Heart right ventricle (tissue), 16 donors: Measurements from ENCODE around the gene CPA2. TPM values are rescaled to one million over a fixed set of nuclear protein-coding genes. Genes with fewer than 3 reads are reported as not detected.

Source experiments
- ATAC-seq, 8 donors: fragments of 200-7000 bp; cut with Tn5 transposase; one replicate each; pipeline ENCODE4 v1.9.1; 2020; ENCODE audit warnings: mild to moderate bottlenecking in 8 of 8, moderate library complexity in 8 of 8, moderate number of reproducible peaks in 1 of 8
- DNase-seq, 2 donors: peaks; one replicate each; pipeline ENCODE4 v3.0.0-alpha.2; 2020
- H3K27ac ChIP-seq, 10 donors: fragments of 200-600 bp; sonication (generic) in 2 of 10; one replicate each; pipeline versions ENCODE4 v1.5.0 to v1.8.0; 2020 to 2022; ENCODE audit warnings: mild to moderate bottlenecking in 3 of 10
- H3K27me3 ChIP-seq, 7 donors: fragments of 200-600 bp; one replicate each; pipeline ENCODE4 v1.8.0; 2021 to 2022; ENCODE audit warnings: mild to moderate bottlenecking in 2 of 7
- H3K36me3 ChIP-seq, 9 donors: fragments of 200-600 bp; sonication (generic) in 1 of 9; one replicate each; pipeline versions ENCODE4 v1.5.0 to v1.8.0; 2020 to 2022; ENCODE audit warnings: mild to moderate bottlenecking in 2 of 9
- H3K4me1 ChIP-seq, 9 donors: fragments of 200-600 bp; sonication (generic) in 1 of 9; one replicate each; pipeline versions ENCODE4 v1.5.0 to v1.8.0; 2020 to 2022; ENCODE audit warnings: mild to moderate bottlenecking in 4 of 9
- H3K4me3 ChIP-seq, 10 donors: fragments of 200-600 bp; sonication (generic) in 2 of 10; one replicate each; pipeline versions ENCODE4 v1.5.0 to v1.8.0; 2020 to 2022; ENCODE audit warnings: mild to moderate bottlenecking in 7 of 10, moderate library complexity in 2 of 10
- H3K9me3 ChIP-seq, 11 donors: fragments of 200-600 bp in 10 of 11; sonication (generic) in 2 of 11; one replicate each; pipeline versions ENCODE4 v1.5.0 to v1.8.0; 2013 to 2022; ENCODE audit warnings: mild to moderate bottlenecking in 2 of 11, control low read depth in 1 of 11, moderate library complexity in 1 of 11
- WGBS, 2 donors: extraction: QIAGEN DNeasy Blood & Tissue Kit; methylation state at CpG; one replicate each; pipeline ENCODE4 v1.1.7; 2013; ENCODE audit warnings: inconsistent platforms in 1 of 2; 5-methylcytosine and 5-hydroxymethylcytosine counted together
- intact Hi-C, 10 donors: fragments of 100-400 bp; cut with DNase I; formaldehyde crosslinking; loops; one replicate each; pipeline versions ENCODE4 v1.11.1 to v1.14.2; 2022
- long read RNA-seq, 3 donors: library from polyadenylated mRNA; unstranded; transcript quantifications; one replicate each; pipeline ENCODE4 v2.0.0, GENCODE V29; 2020 to 2021
- polyA plus RNA-seq, 2 donors: library from polyadenylated mRNA; stranded (reverse); fragments of 200-250 nt; gene quantifications; one replicate each; pipeline ENCODE4 v1.2.3, GENCODE V29; 2013
- total RNA-seq, 10 donors: library from RNA; stranded (reverse); fragmentation: NEBNext Ultra II Directional in 3 of 10; extraction: Animal tissue kit (Norgen Biotek cat#: 25700) in 3 of 10; gene quantifications; one replicate each; pipeline versions ENCODE4 v1.2.1 to v1.2.4, GENCODE V29; 2021 to 2023
- TF ChIP-seq, protein P1 (sequence below), 9 donors: fragments of 200-600 bp; sonication (generic) in 2 of 9; IDR thresholded peaks; one replicate each; pipeline versions ENCODE4 v1.5.0 to v1.8.0; 2021 to 2022; ENCODE audit warnings: antibody characterized with exemption in 9 of 9, mild to moderate bottlenecking in 5 of 9, moderate library complexity in 1 of 9
- donor health status: Arrhythmogenic right ventricular cardiomyopathy.
- donor health status: ischemic (EF 13 %, LVEDD 7.1; RV severe dilation, severe dysfunction).
- donor health status: healthy with polysubstance abuse.
- donor health status: DM: no; HTN: yes; CAD: no.
- donor health status: DM: no; HTN: no; CAD: no.
- donor health status: ischemic (EF 25% LVEDD 6.9; RV normal size, moderate dysfunction).
- donor health status: ischemic (EF 25% LVEDD 5.7; RV mildly dilated, moderate dysfunction).
- donor health status: healthy.
- donor health status: DM: yes; HTN: yes; CAD: no.
- donor health status: Ischemic cardiomyopathy.
- donor health status: ischemic (EF 35%, LVEDD 5.7; RV mildly dilated, moderate dysfunction).
- donor health status: nonischemic (EF 11% LVEDD 7.7; RV severe dilation, severe dysfunction).
- donor health status: DM: yes; HTN: yes; CAD: no.
- donor health status: PGD.
- donor health status: ischemic (EF 29% LVEDD 5.4; RV normal size, mild dysfunction).
- donor health status: nonischemic (EF 23%, LVEDD 6.1; RV moderate dilation, normal function).

Gene CPA2
- total RNA-seq, result 1 to 10 TPM in 1 of 10 donors, under 1 TPM in 6, not detected in 3; 0.60 to 1.1 (median 0.91) TPM
- polyA plus RNA-seq, result under 1 TPM in 1 of 2 donors, not detected in 1; 0.23 TPM
- long read RNA-seq, donor 1, result 0 reads
- long read RNA-seq, donor 2, result 0 reads
- long read RNA-seq, donor 3, result 0 reads

DNA sequence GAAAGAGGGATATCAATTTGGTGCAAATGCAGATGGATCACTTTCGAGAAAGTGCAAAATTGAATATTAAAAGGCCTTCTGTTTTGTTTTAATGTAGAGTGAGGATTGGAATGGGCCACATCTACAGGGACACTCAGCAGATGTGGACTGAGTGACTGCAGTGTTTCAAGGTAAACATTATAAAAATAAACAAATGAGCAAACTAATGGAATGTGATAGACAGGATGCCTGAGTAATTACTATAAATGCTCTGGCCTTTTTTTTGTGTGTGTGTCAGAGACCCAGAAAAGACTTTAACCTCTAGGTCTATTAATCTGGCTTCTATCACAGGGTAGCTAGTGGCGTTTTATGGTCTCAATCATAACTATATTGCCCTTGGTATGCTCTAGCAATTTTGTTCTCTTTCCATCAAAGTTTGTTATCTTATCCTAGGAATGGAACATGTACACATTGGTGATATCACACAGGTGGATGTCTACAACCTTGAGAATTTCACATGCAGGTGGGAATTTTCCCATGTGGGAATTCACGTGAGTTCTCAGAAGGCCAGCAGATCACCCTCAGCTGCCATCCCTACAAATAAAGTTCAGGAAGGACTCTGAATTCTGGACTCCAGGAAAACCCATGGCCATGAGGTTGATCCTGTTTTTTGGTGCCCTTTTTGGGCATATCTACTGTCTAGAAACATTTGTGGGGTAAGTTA, at the start of gene CPA2:
TSS of gene CPA2 (plus strand) at position 606 of the 703 bp plus-strand sequence. CDS start at position 625, 19 bp downstream.
- DNase-seq (no peak), ATAC-seq (no peak)
- TF ChIP-seq, protein P1, sequence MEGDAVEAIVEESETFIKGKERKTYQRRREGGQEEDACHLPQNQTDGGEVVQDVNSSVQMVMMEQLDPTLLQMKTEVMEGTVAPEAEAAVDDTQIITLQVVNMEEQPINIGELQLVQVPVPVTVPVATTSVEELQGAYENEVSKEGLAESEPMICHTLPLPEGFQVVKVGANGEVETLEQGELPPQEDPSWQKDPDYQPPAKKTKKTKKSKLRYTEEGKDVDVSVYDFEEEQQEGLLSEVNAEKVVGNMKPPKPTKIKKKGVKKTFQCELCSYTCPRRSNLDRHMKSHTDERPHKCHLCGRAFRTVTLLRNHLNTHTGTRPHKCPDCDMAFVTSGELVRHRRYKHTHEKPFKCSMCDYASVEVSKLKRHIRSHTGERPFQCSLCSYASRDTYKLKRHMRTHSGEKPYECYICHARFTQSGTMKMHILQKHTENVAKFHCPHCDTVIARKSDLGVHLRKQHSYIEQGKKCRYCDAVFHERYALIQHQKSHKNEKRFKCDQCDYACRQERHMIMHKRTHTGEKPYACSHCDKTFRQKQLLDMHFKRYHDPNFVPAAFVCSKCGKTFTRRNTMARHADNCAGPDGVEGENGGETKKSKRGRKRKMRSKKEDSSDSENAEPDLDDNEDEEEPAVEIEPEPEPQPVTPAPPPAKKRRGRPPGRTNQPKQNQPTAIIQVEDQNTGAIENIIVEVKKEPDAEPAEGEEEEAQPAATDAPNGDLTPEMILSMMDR (IDR thresholded peaks at IDR 0.05), result no peak
- Histone ChIP-seq H3K9me3 (no peaks in the 10 kb centered on the region), H3K27ac (no peak within 1 kb of the TSS), H3K36me3 (no peaks in the 10 kb centered on the region), H3K4me3 (no peak within 1 kb of the TSS), H3K4me1 (peaks cover 0 to under 1% (median 0%) of the 10 kb centered on the region in 9 donors), H3K27me3 (peaks cover 0 to 6% (median 0%) of the 10 kb centered on the region in 7 donors)
- 91 to 95% methylated on average over 3 of the region's 3 CpGs for WGBS, 2 donors
- intact Hi-C loops, result no loop called here

DNA sequence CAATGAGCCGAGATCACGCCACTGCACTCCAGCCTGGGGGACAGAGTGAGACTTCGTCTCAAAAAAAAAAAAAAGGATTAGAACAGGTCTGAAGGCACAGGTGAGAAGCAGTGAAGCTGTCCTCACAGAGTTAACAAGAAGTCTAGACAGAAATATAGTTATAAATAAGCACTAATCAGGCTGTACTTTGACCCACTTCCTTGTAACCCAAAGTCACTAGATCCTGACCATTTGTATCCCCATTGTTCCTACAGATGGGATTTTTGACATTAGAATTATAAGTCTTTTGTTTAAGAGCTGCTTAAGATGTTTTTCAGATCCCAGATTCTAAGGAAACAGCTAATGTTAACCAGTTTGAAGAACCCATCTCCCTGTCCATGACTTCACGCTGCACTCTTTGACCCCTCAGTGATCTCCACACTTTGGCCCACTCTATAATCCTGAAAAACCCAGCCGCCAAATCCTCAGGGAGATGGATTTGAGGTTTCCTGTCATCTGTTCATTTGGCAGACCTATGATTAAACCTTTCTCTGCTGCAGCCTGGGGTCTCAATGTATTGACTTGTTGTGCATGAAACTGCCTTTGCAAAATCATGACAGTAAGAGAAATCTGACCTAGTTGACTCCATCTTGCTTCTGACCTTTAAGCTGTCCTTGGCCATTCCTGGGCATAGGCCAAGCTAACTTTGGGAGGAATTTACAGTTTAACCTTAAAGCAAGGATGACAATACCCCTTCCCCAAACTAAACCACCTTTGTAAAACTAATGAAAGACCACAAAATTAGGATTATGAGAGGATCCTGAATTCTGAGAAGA, 47.6 kb upstream of the CPA2 start:
- no peak overlapping the region for H3K27ac ChIP-seq
- no peaks in the 10 kb centered on the region for H3K4me1 ChIP-seq
- TF ChIP-seq, protein P1 (IDR thresholded peaks at IDR 0.05), result no peak
- no peak overlapping the region for H3K4me3 ChIP-seq
- DNase-seq (no peak), ATAC-seq (no peak)
- 84 to 87% methylated on average over 5 of the region's 5 CpGs for WGBS, 2 donors
- H3K27me3 ChIP-seq, result no peaks in the 10 kb centered on the region
- no peaks in the 10 kb centered on the region for H3K9me3 ChIP-seq
- intact Hi-C loops, result no loop called here
- H3K36me3 ChIP-seq, result no peaks in the 10 kb centered on the region

DNA sequence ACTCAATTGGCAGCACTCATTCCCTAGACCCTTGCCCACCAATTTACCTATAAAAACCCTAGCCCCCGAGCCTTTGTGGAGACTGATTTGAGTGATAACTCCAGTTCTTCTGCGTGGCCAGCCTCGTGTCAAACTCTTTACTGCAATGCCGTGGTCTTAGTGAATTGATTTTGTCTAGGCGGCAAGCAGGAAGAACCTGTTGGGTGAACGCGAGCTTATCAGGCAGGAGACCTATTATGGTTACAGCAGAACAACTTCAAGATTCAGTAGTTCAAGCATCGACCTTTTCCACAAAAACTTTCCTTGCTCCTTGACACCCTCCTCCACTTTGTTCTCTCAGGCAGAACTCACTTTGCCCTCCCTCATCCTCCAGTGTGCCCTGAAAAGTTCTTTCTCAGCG, 46.8 kb upstream of the CPA2 start:
- Histone ChIP-seq H3K36me3 (no peaks in the 10 kb centered on the region), H3K4me3 (no peak overlapping the region), H3K9me3 (no peaks in the 10 kb centered on the region), H3K4me1 (no peaks in the 10 kb centered on the region), H3K27me3 (no peaks in the 10 kb centered on the region), H3K27ac (no peak overlapping the region)
- no peak for DNase-seq
- intact Hi-C loops, result no loop called here
- ATAC-seq, result no peak
- TF ChIP-seq, protein P1 (IDR thresholded peaks at IDR 0.05), result no peak
- WGBS, 2 donors, result 90 to 91% methylated on average over 9 of the region's 9 CpGs

DNA sequence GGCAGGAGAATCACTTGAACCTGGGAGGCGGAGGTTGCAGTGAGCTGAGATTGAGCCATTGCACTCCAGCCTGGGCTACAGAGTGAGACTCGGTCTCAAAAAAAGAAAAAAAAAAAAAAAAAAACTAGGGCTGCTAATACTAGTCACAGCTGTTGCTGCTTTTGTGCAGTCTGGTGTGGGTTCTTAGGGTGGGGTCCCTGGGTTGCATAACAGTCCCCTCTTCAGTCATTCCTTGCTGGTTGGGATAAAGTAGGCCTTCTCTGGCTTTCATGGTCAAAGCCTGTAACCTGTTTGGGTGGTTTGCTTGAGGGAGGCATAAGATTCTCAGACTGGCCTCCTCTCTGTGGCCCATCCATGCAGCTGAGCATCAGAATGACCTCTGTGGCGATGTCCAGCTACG, 44.9 kb upstream of the CPA2 start:
- WGBS, 2 donors, result 96 to 98% methylated on average over 4 of the region's 4 CpGs
- Histone ChIP-seq H3K4me1 (no peaks in the 10 kb centered on the region), H3K27ac (no peak overlapping the region), H3K27me3 (no peaks in the 10 kb centered on the region), H3K4me3 (no peak overlapping the region), H3K36me3 (no peaks in the 10 kb centered on the region), H3K9me3 (peaks cover 0 to 10% (median 0%) of the 10 kb centered on the region in 11 donors)
- TF ChIP-seq, protein P1 (IDR thresholded peaks at IDR 0.05), result no peak
- intact Hi-C loops, result no loop called here
- DNase-seq (no peak), ATAC-seq (no peak)
